H1 (cell line): ENCODE results near the gene PTPRG. TPM values are rescaled to one million over a fixed set of nuclear protein-coding genes. Genes with fewer than 3 reads are reported as not detected.

Experiments
- CTCF ChIA-PET: fragments of 300-600 bp; sonication (Branson Sonifier 250); formaldehyde crosslinking; loops from one replicate; lab custom pipeline; 2021; ENCODE audit not compliant: partially characterized antibody; lab: Charles Lee
- POLR2A ChIA-PET: fragments of 300-600 bp; sonication (Branson Sonifier 250); formaldehyde crosslinking; loops from one replicate; lab custom pipeline; 2021; ENCODE audit warnings: inconsistent platforms; ENCODE audit not compliant: partially characterized antibody; lab: Charles Lee
- DNase-seq, 2 experiments: peaks; one replicate each; pipeline versions ENCODE4 v3.0.0 to v3.0.0-alpha.2; 2010 to 2022; ENCODE audit warnings: low spot score in 2 of 2, low read depth in 1 of 2, mixed read lengths in 1 of 2
- FAIRE-seq: peaks from 2 replicates; lab custom pipeline; 2011; peaks lifted over from hg19 to GRCh38; lab: Jason Lieb, UNC
- H2AFZ ChIP-seq: 2 replicates; pipeline ENCODE4 v1.8.1; 2012; ENCODE audit warnings: low read length, inconsistent platforms
- H2AK5ac ChIP-seq: 2 replicates; pipeline ENCODE4 v1.6.1; 2013; ENCODE audit warnings: low read depth, low read length
- H2BK120ac ChIP-seq: replicated peaks from 2 replicates; pipeline ENCODE3; 2013; ENCODE audit warnings: low read depth, low read length, inconsistent platforms
- H2BK12ac ChIP-seq: 2 replicates; pipeline ENCODE4 v1.6.1; 2013; ENCODE audit warnings: low read depth, low read length
- H2BK15ac ChIP-seq: 2 replicates; pipeline ENCODE4 v1.6.1; 2013; ENCODE audit warnings: low read length
- H2BK20ac ChIP-seq: 2 replicates; pipeline ENCODE4 v1.6.1; 2013; ENCODE audit warnings: low read length
- H2BK5ac ChIP-seq: 2 replicates; pipeline ENCODE4 v1.6.1; 2013; ENCODE audit warnings: low read depth, low read length
- H3K14ac ChIP-seq: 2 replicates; pipeline ENCODE4 v1.6.1; 2013; ENCODE audit warnings: inconsistent platforms; ENCODE audit not compliant: insufficient read length
- H3K18ac ChIP-seq: 2 replicates; pipeline ENCODE4 v1.6.1; 2013; ENCODE audit warnings: low read length; ENCODE audit errors: extremely low read depth
- H3K23ac ChIP-seq: 2 replicates; pipeline ENCODE4 v1.6.1; 2013; ENCODE audit warnings: inconsistent platforms; ENCODE audit not compliant: insufficient read length
- H3K23me2 ChIP-seq: 2 replicates; pipeline ENCODE4 v1.6.1; 2013; ENCODE audit warnings: low read depth, low read length
- H3K27ac ChIP-seq: 2 replicates; pipeline ENCODE4 v1.6.1; 2011; ENCODE audit warnings: low read depth, low read length, inconsistent platforms
- H3K27me3 ChIP-seq, 4 experiments: replicated peaks in 1 of 4; 1 replicate in 1 of 4; 2 replicates in 3 of 4; pipeline versions ENCODE4 v1.6.1 to v1.8.1; 2011 to 2013; ENCODE audit warnings: low read length in 3 of 4, mild to moderate bottlenecking in 3 of 4, inconsistent platforms in 2 of 4, mixed read lengths in 2 of 4, moderate library complexity in 1 of 4; ENCODE audit not compliant: control insufficient read depth in 3 of 4, insufficient read depth in 3 of 4; ENCODE audit errors: extremely low read depth in 1 of 4
- H3K36me3 ChIP-seq, 4 experiments: 2 replicates each; pipeline versions ENCODE4 v1.6.1 to v1.8.1; 2011 to 2013; ENCODE audit warnings: mild to moderate bottlenecking in 4 of 4, low read length in 3 of 4, moderate library complexity in 2 of 4, control low read depth in 1 of 4, inconsistent platforms in 1 of 4; ENCODE audit not compliant: insufficient read depth in 4 of 4, control insufficient read depth in 2 of 4
- H3K4ac ChIP-seq: replicated peaks from 2 replicates; pipeline ENCODE3; 2013; ENCODE audit warnings: low read length, low read depth, mixed read lengths, inconsistent platforms; ENCODE audit not compliant: insufficient read length
- H3K4me1 ChIP-seq, 4 experiments: replicated peaks in 1 of 4; 1 replicate in 1 of 4; 2 replicates in 3 of 4; pipeline versions ENCODE4 v1.6.1 to v1.8.1; 2011 to 2013; ENCODE audit warnings: low read length in 3 of 4, inconsistent platforms in 2 of 4, mixed read lengths in 1 of 4; ENCODE audit not compliant: insufficient read depth in 4 of 4, control insufficient read depth in 3 of 4
- H3K4me2 ChIP-seq, 2 experiments: 2 replicates each; pipeline versions ENCODE4 v1.6.1 to v1.8.1; 2011 to 2013; ENCODE audit warnings: low read depth in 2 of 2, low read length in 2 of 2, control low read depth in 1 of 2, inconsistent platforms in 1 of 2, mild to moderate bottlenecking in 1 of 2; ENCODE audit not compliant: insufficient read depth in 1 of 2
- H3K4me3 ChIP-seq, 4 experiments: fragments of 200-600, 300-600 bp in 1 of 4; sonication (generic), shearing (Covaris generic), sonication (Bioruptor Twin) in 1 of 4; 2 replicates each; pipeline versions ENCODE4 v1.5.1 to v1.8.1; 2011 to 2016; ENCODE audit warnings: low read length in 4 of 4, low read depth in 3 of 4, control low read depth in 2 of 4, inconsistent platforms in 2 of 4, mild to moderate bottlenecking in 2 of 4, mixed read lengths in 1 of 4, moderate library complexity in 1 of 4; ENCODE audit not compliant: insufficient read depth in 2 of 4; ENCODE audit errors: extremely low read depth in 1 of 4
- H3K56ac ChIP-seq: replicated peaks from 2 replicates; pipeline ENCODE3; 2013; ENCODE audit warnings: low read depth, mild to moderate bottlenecking, mixed read lengths, low read length, inconsistent platforms; ENCODE audit not compliant: insufficient read length
- H3K79me1 ChIP-seq: 2 replicates; pipeline ENCODE4 v1.6.1; 2013; ENCODE audit warnings: low read depth, low read length, control low read depth
- H3K79me2 ChIP-seq, 2 experiments: 2 replicates each; pipeline versions ENCODE4 v1.6.1 to v1.8.1; 2012 to 2013; ENCODE audit warnings: low read length in 2 of 2, mild to moderate bottlenecking in 2 of 2, inconsistent platforms in 1 of 2; ENCODE audit not compliant: insufficient read depth in 2 of 2, control insufficient read depth in 1 of 2
- H3K9ac ChIP-seq, 4 experiments: replicated peaks in 1 of 4; 1 replicate in 1 of 4; 2 replicates in 3 of 4; pipeline versions ENCODE4 v1.6.1 to v1.8.1; 2011 to 2013; ENCODE audit warnings: low read depth in 3 of 4, low read length in 3 of 4, control low read depth in 2 of 4, mild to moderate bottlenecking in 2 of 4, moderate library complexity in 2 of 4, inconsistent platforms in 1 of 4; ENCODE audit errors: extremely low read depth in 1 of 4
- H3K9me3 ChIP-seq, 2 experiments: 2 replicates each; pipeline versions ENCODE4 v1.6.1 to v1.8.1; 2012 to 2013; ENCODE audit warnings: mild to moderate bottlenecking in 2 of 2, moderate library complexity in 2 of 2, control low read depth in 1 of 2, inconsistent platforms in 1 of 2, low read depth in 1 of 2, low read length in 1 of 2, mixed read lengths in 1 of 2; ENCODE audit not compliant: insufficient read depth in 2 of 2
- H4K20me1 ChIP-seq, 2 experiments: replicated peaks in 1 of 2; 2 replicates each; pipeline versions ENCODE3 to v1.8.1; 2011 to 2013; ENCODE audit warnings: inconsistent platforms in 2 of 2, low read length in 2 of 2, mild to moderate bottlenecking in 1 of 2; ENCODE audit not compliant: insufficient read depth in 2 of 2, control insufficient read depth in 1 of 2
- H4K5ac ChIP-seq: 2 replicates; pipeline ENCODE4 v1.6.1; 2013; ENCODE audit warnings: low read length, low read depth, mixed read lengths, inconsistent platforms; ENCODE audit not compliant: insufficient read length
- H4K8ac ChIP-seq: 2 replicates; pipeline ENCODE4 v1.8.0; 2013; ENCODE audit warnings: mild to moderate bottlenecking, moderate library complexity, low read length, inconsistent platforms; ENCODE audit not compliant: insufficient read depth; ENCODE audit errors: extremely low read depth
- H4K91ac ChIP-seq: replicated peaks from 2 replicates; pipeline ENCODE3; 2013; ENCODE audit warnings: low read length, mixed read lengths, inconsistent platforms; ENCODE audit not compliant: insufficient read length
- WGBS, 2 experiments: shearing (Covaris generic) in 1 of 2; methylation state at CpG; one replicate each; pipeline versions ENCODE4 v1.1.6 to v1.1.7; 2013 to 2015; ENCODE audit warnings: low lambda C conversion rate in 2 of 2, mixed read lengths in 2 of 2, inconsistent platforms in 1 of 2, low coverage in 1 of 2, missing lambda C conversion rate in 1 of 2; ENCODE audit not compliant: insufficient replicate concordance in 2 of 2, insufficient coverage in 1 of 2, insufficient read length in 1 of 2; ENCODE audit errors: extremely low coverage in 1 of 2, missing lambda C conversion rate in 1 of 2; 5-methylcytosine and 5-hydroxymethylcytosine counted together
- polyA plus RNA-seq, 7 experiments: library from polyadenylated mRNA; depleted of rRNA in 3 of 7; stranded (reverse) in 5 of 7; unstranded in 2 of 7; fragments of >200 nt in 5 of 7; fragments of 200-250 nt in 2 of 7; gene quantifications; 1 replicate in 5 of 7; 2 replicates in 1 of 7; 4 replicates in 1 of 7; pipeline versions ENCODE4 v1.2.1 to v1.2.3, GENCODE V29; 2011 to 2013; ENCODE audit warnings: missing spikeins in 2 of 7, mixed read lengths in 2 of 7
- total RNA-seq: library from RNA; stranded (reverse); fragmentation: NEBNext Ultra II Directional; extraction: Animal tissue kit (Norgen Biotek cat#: 25700); gene quantifications from 2 replicates; pipeline ENCODE4 v1.2.1, GENCODE V29; 2021

Gene PTPRG
- total and polyA plus RNA-seq, 2 of the 8 experiments (the other 6 are each of a cell fraction or from before 2014, with no cell fraction given) = 23.3 to 96.2 TPM

GRCh38 chr3:62022312-62022711 is 460.9 kb downstream of the PTPRG start:
- H4K8ac ChIP-seq = no peak overlapping the region
- H3K4ac ChIP-seq = no peak overlapping the region
- H3K4me2 ChIP-seq = no peak overlapping the region
- H2AFZ ChIP-seq = no peak overlapping the region
- CTCF ChIA-PET = interaction anchor here (2.0 kb wide), 1 partner anchor 29 kb away, joined by 8 read pairs; no protein-coding TSS in a partner anchor
- H2BK12ac ChIP-seq = no peak overlapping the region
- H2BK5ac ChIP-seq = no peak overlapping the region
- DNase-seq = no peak
- POLR2A ChIA-PET = interaction anchor here (1.0 kb wide), 1 partner anchor 15 kb away, joined by 3 read pairs; no protein-coding TSS in a partner anchor
- H3K36me3 ChIP-seq = peaks cover 0 to 2% (median 0%) of the 10 kb centered on the region in 4 experiments; a peak in 2 of 8 replicates
- H2BK15ac ChIP-seq = no peak overlapping the region
- WGBS, 2 experiments = 87% methylated on average over 4 of the region's 4 CpGs; no CpG with 5 or more reads in 1 of the 2 experiments
- H3K79me2 ChIP-seq = peaks cover 0 to 18% of the 10 kb centered on the region in 2 experiments; a peak in 1 of 4 replicates
- H3K9me3 ChIP-seq = no peaks in the 10 kb centered on the region
- H3K23ac ChIP-seq = no peak overlapping the region
- H4K91ac ChIP-seq = no peak overlapping the region
- no peak for FAIRE-seq
- H2AK5ac ChIP-seq = no peak overlapping the region
- no peaks in the 10 kb centered on the region; the same call in 1 of the 2 replicates for H3K79me1 ChIP-seq
- peaks cover 0 to 2% of the 10 kb centered on the region in 2 experiments for H4K20me1 ChIP-seq
- H3K27ac ChIP-seq = no peak overlapping the region
- H3K4me3 ChIP-seq = no peak overlapping the region
- no peak overlapping the region for H3K56ac ChIP-seq
- H2BK20ac ChIP-seq = no peak overlapping the region
- no peak overlapping the region for H2BK120ac ChIP-seq
- H4K5ac ChIP-seq = no peak overlapping the region
- H3K27me3 ChIP-seq = no peaks in the 10 kb centered on the region
- H3K4me1 ChIP-seq = peaks cover 0 to 6% (median 1%) of the 10 kb centered on the region in 4 experiments; a peak in 3 of 7 replicates
- H3K14ac ChIP-seq = no peak overlapping the region
- no peak overlapping the region for H3K9ac ChIP-seq
- H3K23me2 ChIP-seq = no peaks in the 10 kb centered on the region
- no peak overlapping the region for H3K18ac ChIP-seq
